ENCODE results near the gene USP15.
A peak's percentile ranks its signal among the peaks of the same experiment; 100 is the strongest.
"Not testable (repeated sequence)": the region's sequence is repeated elsewhere in the genome, so short reads cannot be mapped to it uniquely, and the experiment has no call there.

USP15 gene

GRCh38 chr12:62323386-62323785, 63.2 kb downstream of the USP15 start:
- no peak for DNase-seq (ENCODE audit: low spot score)

DNA sequence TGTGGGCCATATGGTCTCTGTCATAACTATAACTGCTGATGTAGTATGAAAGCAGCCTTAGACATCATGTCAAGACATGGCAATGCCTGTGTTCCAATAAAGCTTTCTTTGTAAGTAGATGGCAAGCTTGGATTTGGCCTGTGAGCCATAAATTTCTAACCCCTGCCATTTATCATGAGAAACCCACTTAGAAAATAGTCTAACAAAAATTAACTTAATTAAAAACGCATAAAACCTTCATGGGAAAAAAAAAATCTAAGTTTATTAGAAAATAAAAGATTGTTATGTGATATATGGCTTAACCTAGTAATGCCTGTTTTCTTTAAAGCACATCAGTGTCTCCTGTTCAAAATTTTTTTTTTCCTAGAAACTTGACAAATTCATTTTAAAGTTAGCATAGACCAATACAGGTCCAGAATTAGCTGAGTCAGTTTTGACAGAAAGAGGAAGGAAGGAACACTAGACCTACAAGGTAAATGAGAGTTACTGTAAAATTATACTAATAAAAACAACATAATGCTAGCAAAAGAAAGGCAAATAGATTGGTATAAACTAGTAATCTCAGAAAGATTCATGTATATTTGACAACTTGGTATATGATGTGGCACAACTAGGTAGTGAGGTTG, 68.2 kb downstream of the USP15 start:
- DNase-seq (ENCODE audit: low spot score) = no peak

GRCh38 chr12:62331306-62331705, 71.1 kb downstream of the USP15 start:
- no peak for DNase-seq (ENCODE audit: low spot score)

DNA sequence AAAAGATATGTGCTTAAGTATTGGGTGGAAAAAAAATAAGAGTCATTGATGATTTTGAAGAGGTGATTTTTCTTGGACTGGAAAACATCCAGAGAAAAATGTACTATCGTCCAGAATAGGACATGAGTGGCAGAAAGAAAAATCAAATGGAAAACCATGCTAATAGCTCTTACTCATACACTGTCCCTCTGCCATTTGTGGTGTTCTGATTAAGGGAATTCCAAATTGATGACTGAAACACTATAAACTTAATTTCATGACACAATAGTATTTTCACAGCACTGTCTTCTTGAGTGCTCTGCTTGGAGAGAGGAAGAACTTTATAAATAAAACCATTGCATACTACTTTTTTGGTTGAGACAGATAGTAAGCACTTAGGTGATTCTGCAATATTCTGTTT, 72.4 kb downstream of the USP15 start:
- DNase-seq (ENCODE audit: low spot score) = peak; percentile 32

GRCh38 chr12:62335057-62335456, 74.9 kb downstream of the USP15 start:
- no peak for DNase-seq (ENCODE audit: low spot score)

- no peak for DNase-seq (ENCODE audit: low spot score)
Measured at GRCh38 chr12:62335796-62336195, 75.6 kb downstream of the USP15 start.

DNA sequence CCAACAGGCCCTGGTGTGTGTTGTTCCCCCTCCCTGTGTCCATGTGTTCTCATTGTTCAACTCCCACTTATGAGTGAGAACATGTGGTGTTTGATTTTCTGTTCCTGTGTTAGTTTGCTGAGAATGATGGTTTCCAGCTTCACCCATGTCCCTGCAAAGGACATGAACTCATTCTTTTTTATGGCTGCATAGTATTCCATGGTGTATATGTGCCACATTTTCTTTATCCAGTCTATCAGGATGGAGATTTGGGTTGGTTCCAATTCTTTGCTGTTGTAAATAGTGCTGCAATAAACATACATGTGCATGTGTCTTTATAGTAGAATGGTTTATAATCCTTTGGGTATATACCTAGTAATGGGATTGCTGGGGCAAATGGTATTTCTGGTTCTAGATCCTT, 77.4 kb downstream of the USP15 start:
- not testable (repeated sequence) for DNase-seq (ENCODE audit: low spot score)

GRCh38 chr12:62342614-62343303, 82.6 kb downstream of the USP15 start:
- DNase-seq (ENCODE audit: low spot score) = not testable (repeated sequence)

- not testable (repeated sequence) for DNase-seq (ENCODE audit: low spot score)
Measured at GRCh38 chr12:62343304-62344120, 83.3 kb downstream of the USP15 start.

- not testable (repeated sequence) for DNase-seq (ENCODE audit: low spot score)
Measured at GRCh38 chr12:62344731-62345556, 84.7 kb downstream of the USP15 start.

GRCh38 chr12:62345667-62346066, 85.5 kb downstream of the USP15 start:
- DNase-seq (ENCODE audit: low spot score) = no peak

DNA sequence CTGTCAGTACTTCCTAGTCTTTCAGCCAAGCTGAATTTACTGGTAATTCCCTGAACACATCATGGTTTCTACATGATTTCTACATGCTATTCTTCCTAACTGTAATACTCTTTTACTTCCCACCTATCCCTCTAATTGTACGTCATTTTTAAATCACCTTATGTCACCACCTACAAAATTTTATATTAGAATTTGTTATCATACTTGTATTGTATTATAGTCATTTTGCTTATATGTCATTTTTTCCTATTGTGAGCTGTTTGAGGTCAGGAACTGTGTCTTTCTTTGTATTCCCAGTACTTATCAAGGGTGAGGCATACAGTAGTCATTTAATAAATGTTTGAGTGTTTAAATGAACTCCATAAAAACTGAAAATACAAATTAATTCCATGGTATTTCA, 86.6 kb downstream of the USP15 start:
- no peak for DNase-seq (ENCODE audit: low spot score)

- no peak for DNase-seq (ENCODE audit: low spot score)
Measured at GRCh38 chr12:62347922-62348650, 87.9 kb downstream of the USP15 start.

- no peak for DNase-seq (ENCODE audit: low spot score)
Measured at GRCh38 chr12:62350554-62350953, 90.3 kb downstream of the USP15 start.

GRCh38 chr12:62351326-62351725, 91.1 kb downstream of the USP15 start:
- DNase-seq (ENCODE audit: low spot score) = no peak

DNA sequence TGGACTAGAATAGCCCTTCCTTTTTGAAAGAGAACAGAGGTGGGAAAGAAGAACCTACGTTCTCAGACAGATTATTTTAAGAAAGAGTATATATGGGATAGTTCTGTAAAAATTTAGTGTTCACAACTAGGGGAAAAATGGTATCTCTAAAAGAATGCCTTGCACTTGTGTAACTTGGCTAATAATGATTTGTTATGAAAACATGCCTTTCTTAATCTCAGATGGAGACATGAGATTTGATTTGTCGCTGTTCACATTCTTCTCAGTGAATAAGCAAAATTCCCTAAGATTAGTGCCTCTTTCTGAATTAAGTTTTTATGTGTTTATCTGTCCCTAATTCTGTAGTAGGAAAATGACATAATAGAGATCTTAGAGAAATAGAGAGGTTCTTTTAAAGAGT, 100.8 kb downstream of the USP15 start:
- no peak for DNase-seq (ENCODE audit: low spot score)

GRCh38 chr12:62363506-62363905, 103.3 kb downstream of the USP15 start:
- DNase-seq (ENCODE audit: low spot score) = no peak

- not testable (repeated sequence) for DNase-seq (ENCODE audit: low spot score)
Measured at GRCh38 chr12:62364697-62365096, 104.5 kb downstream of the USP15 start.

- DNase-seq (ENCODE audit: low spot score) = not testable (repeated sequence)
Measured at GRCh38 chr12:62365846-62366245, 105.6 kb downstream of the USP15 start.

- not testable (repeated sequence) for DNase-seq (ENCODE audit: low spot score)
Measured at GRCh38 chr12:62368430-62369223, 108.4 kb downstream of the USP15 start.

DNA sequence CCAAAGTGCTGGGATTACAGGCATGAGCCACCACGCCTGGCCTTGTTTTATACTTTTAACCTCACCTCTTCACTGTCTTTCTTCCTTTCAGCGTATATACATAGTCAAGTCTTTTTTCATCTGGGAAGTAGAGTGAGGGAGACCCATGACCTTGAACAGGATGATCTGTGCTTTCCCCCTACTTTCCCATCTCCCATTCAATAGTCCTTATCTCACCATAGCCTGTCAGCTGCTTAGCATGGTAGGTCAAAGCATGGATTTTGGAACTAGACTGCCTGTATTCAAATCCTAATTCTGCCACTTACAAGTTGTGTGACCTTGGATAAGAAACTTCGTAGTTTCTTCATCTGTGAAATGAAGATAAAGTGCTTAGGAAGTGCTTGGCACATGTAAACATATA, 110.0 kb downstream of the USP15 start:
- DNase-seq (ENCODE audit: low spot score) = no peak

Measured in kidney tubule cell (primary cell).